HTR-8/SVneo (cell line): ENCODE data around the gene BSN.
A peak's percentile ranks its signal among the peaks of the same experiment; 100 is the strongest.

Experiments
- DNase-seq: peaks from one replicate; pipeline ENCODE4 v3.0.0; 2011; ENCODE audit warnings: low spot score, mixed read lengths; ENCODE audit not compliant: insufficient read length
- FAIRE-seq: peaks from 2 replicates; lab custom pipeline; 2011; peaks lifted over from hg19 to GRCh38; lab: Jason Lieb, UNC

BSN gene, protein sequence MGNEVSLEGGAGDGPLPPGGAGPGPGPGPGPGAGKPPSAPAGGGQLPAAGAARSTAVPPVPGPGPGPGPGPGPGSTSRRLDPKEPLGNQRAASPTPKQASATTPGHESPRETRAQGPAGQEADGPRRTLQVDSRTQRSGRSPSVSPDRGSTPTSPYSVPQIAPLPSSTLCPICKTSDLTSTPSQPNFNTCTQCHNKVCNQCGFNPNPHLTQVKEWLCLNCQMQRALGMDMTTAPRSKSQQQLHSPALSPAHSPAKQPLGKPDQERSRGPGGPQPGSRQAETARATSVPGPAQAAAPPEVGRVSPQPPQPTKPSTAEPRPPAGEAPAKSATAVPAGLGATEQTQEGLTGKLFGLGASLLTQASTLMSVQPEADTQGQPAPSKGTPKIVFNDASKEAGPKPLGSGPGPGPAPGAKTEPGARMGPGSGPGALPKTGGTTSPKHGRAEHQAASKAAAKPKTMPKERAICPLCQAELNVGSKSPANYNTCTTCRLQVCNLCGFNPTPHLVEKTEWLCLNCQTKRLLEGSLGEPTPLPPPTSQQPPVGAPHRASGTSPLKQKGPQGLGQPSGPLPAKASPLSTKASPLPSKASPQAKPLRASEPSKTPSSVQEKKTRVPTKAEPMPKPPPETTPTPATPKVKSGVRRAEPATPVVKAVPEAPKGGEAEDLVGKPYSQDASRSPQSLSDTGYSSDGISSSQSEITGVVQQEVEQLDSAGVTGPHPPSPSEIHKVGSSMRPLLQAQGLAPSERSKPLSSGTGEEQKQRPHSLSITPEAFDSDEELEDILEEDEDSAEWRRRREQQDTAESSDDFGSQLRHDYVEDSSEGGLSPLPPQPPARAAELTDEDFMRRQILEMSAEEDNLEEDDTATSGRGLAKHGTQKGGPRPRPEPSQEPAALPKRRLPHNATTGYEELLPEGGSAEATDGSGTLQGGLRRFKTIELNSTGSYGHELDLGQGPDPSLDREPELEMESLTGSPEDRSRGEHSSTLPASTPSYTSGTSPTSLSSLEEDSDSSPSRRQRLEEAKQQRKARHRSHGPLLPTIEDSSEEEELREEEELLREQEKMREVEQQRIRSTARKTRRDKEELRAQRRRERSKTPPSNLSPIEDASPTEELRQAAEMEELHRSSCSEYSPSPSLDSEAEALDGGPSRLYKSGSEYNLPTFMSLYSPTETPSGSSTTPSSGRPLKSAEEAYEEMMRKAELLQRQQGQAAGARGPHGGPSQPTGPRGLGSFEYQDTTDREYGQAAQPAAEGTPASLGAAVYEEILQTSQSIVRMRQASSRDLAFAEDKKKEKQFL (N-terminal part only)

DNA sequence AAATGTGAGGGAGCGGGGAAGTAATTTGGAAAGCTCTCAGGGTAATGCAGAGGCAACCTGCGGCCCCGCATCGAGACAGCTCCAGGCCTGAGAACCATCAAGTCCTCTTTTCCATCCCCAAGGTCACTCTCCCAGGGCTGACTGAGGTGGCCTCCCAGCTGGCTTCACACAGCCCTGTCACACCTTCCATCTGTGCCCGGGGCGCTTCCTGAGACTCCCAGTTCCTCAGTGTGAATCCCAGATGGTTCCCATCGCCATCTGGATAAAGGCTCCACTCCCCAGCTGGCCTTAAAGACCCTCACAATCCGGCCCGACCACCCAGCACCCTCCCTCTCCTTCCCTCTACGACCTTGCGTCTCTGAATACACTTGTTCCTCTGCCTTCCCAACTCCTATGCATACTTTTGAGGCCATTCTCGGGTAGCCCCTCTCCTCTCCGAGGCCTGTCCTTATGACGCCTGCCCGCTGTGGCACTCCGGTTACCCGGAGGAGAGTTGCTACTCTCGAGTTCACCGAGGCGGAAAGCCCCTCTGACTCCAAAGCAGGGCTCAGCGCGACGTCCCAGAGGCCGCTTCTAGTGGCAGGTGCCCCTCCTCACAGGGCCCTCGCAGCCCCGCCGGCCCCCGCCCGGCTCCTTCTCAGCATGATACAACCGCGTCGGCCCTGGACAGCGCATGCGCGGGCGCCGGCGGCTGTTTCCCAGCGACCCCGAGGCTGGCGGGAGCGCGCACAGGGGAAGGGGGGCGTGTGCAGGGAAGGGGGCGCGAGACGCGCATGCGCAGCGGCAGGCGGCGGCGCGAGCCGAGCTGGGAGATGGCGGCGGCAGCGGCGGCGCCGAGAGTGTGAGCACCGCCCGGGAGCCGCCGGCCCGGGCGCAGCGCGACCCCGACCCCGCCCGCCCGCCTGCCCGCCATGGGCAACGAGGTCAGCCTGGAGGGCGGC lies at the start of gene BSN:
Gene BSN, plus strand, starts transcription at position 786 of the 941 bp plus-strand sequence. Its CDS starts 126 bp downstream, at position 912.
- FAIRE-seq (peak; percentile 94), DNase-seq (peak; percentile 97)

- FAIRE-seq (no peak), DNase-seq (no peak)
Observed at GRCh38 chr3:49506906-49507305, 47.4 kb upstream of the BSN start.

- DNase-seq (no peak), FAIRE-seq (peak; percentile 70)
Observed at GRCh38 chr3:49509028-49509561, 45.2 kb upstream of the BSN start.

GRCh38 chr3:49511639-49512038 lies 42.6 kb upstream of the BSN start:
- DNase-seq (no peak), FAIRE-seq (no peak)

DNA sequence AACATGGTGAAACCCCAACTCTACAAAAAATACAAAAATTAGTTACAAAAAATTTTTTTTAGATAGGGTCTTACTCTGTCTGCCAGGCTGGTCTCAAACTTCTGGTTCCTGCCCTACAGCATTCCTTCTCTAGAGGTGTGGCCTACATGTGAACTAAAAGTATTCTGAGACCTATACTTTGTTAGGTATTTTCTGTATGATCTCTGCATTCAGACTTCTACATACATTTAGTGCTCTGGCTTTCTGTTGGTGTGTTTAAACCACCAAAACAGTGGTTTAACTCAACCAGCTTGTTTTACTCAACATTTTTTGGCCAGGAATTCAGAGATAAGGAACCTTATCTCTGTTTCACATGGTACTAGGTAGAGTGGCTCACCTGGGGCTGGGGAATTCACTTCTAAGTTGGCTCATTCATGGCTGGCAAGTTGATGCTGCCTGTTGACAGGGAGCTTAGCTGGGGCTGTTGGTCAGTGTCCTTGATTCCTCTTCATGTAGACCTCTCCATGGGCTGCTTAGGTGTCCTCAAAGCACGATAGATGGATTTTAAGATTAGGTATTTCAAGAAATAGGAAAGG lies 41.4 kb upstream of the BSN start:
- DNase-seq (no peak), FAIRE-seq (no peak)

DNA sequence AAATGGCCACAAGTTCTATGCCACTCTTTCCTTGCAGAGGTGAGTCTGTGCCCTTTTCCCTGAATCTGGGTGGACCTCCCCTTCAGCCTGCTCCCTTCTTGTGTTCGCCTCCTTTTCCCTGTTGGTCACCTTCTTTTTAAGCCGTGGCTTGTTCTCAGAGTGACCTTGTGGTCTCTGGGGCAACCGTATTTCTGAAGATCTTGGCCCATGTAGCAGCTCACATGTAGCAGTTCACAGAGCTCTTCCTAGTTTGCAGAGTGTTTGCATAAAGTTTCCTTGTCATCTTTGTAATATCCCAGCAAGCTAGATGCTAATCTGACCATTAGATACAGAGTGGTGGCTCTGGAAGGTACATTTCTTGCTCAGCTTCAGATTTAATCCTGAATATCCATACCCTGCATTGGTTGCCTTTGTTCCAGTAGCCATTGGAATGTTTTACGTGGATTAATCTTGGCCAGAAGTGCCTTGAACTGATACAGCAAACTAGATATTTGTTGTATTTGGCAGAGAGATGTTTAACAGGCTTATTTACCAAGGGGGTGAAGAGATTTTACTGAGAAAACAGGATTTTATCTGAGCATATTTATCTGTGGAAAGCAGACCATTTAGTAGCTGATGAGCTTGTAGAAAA lies 40.7 kb upstream of the BSN start:
- FAIRE-seq = no peak

DNA sequence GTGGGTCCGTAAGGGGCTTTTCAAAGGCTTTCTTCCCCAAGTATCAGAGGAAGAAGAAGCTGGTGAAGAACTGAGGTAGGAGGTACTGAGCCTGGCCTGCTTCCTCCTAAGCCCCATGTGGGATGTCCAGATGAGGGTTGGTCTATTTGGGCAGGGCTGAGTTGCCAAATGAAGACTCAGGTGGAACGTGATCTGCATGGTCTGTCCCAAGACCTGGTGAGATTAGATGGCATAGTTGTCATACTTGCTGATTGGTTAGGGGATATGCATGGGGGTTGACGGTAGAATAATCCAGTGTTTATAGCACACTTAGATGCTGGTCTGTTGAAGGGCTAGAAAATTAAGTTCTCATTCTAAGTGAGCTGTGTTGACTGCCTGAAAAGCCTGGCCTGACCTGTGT lies 36.3 kb upstream of the BSN start:
- FAIRE-seq (peak; percentile 36), DNase-seq (no peak)

More for the DNA sequence above, 40.7 kb upstream of the BSN start:
- no peak for DNase-seq

GRCh38 chr3:49518441-49518840 lies 35.8 kb upstream of the BSN start:
- FAIRE-seq (no peak), DNase-seq (no peak)

- no peak for FAIRE-seq
Observed at GRCh38 chr3:49519296-49519695, 35.0 kb upstream of the BSN start.

GRCh38 chr3:49519916-49520385 lies 34.3 kb upstream of the BSN start:
- FAIRE-seq = peak; percentile 71

More at GRCh38 chr3:49519296-49519695, 35.0 kb upstream of the BSN start:
- DNase-seq = no peak

DNA sequence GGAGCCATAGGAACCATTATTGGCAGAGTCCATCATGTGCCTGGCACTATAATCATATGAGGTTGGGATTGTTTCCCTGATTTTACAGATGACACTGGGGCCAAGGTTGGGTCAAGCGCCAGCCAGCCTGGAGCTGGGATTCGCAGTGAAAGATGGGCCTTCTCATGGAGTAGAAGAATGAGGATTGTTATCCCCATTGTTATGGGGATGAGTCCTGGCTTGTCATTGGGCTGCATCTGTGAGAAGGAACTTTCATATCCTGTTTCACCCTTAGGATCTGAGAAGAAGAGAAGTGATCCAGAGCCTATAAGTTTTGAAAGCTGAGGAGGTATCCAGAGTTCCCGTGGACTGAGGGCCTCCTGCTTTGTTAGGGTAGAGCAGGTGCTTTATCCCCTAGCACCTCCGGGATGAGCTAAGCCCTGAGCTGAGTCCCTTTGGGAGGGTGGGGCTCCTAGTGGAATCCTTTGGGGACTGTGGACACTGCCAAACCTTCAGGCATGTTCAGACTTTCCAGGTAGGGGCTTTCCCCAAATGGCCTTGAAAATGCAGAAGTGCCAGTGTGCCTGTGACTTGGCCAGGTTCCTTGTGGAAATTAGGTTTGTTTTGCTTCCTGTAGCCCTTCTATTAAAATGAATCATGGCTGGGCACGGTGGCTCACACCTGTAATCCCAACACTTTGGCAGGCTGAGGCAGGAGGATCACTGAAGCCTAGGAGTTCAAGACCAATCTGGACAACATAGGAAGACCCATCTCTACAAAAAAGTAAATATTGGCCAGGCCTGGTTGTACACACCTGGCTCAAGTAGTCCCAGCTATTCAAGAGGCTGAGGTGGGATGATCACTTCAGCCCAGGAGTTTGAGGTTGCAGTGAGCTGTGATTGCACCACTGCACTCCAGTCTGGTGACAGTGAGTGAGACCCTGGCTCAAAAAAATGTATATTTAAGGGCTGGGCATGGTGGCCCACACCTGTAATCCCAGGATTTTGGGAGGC lies 30.2 kb upstream of the BSN start:
- FAIRE-seq (no peak), DNase-seq (no peak)

More at GRCh38 chr3:49519916-49520385, 34.3 kb upstream of the BSN start:
- no peak for DNase-seq

DNA sequence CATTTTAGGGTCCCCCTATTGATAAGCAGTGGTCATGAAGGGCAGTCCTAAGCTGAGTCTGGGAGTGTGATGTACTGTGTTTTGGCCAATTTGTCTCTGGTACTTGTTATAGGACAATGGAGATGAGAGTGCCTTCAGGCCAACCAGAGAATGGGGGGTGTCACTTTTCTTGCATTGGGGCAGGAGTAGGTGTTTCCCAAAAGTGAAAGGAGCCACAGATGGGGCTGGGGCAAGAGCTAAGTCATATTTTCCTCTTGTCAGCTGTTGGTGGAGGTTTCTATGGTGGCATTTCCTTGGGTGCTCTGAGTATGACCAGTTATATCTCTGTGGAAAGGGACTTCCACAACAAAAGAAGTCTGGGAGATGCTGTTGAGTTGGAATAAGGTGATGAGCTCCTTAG lies 24.7 kb upstream of the BSN start:
- FAIRE-seq = no peak

DNA sequence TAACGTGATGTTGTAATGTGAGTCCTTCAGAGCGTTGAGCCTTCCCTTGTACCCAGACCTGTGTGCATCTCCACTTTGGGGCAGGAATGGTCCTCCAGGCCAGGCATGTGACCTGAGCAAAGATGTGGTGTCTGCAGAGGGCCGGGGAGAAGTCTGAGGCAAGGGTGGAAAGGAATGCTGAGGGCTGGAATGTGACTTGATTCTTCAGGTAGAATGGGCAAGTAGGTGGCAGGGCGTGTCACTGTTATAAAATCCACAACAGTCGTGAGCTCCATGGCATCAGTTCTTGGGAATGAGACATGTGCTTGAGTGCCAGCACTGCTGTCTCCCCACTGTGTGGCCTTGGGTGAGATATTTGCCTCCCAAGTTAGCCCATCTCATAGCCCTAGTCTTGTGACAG lies 24.0 kb upstream of the BSN start:
- DNase-seq (no peak), FAIRE-seq (peak; percentile 46)

More for the DNA sequence above, 24.7 kb upstream of the BSN start:
- no peak for DNase-seq

GRCh38 chr3:49530701-49531100 lies 23.6 kb upstream of the BSN start:
- FAIRE-seq = no peak
- DNase-seq = no peak

DNA sequence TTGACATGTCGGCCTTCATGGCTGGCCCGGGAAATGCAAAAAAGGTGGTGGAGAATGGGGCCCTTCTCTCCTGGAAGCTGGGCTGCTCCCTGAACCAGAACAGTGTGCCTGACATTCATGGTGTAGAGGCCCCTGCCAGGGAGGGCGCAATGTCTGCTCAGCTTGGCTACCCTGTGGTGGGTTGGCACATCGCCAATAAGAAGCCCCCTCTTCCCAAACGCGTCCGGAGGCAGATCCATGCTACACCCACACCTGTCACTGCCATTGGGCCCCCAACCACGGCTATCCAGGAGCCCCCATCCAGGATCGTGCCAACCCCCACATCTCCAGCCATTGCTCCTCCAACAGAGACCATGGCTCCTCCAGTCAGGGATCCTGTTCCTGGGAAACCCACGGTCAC lies 23.1 kb upstream of the BSN start:
- FAIRE-seq (no peak), DNase-seq (no peak)

DNA sequence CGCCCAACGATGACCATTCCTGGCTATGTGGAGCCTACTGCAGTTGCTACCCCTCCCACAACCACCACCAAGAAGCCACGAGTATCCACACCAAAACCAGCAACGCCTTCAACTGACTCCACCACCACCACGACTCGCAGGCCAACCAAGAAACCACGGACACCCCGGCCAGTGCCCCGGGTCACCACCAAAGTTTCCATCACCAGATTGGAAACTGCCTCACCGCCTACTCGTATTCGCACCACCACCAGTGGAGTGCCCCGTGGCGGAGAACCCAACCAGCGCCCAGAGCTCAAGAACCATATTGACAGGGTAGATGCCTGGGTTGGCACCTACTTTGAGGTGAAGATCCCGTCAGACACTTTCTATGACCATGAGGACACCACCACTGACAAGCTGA lies 22.6 kb upstream of the BSN start:
- DNase-seq (no peak), FAIRE-seq (no peak)

DNA sequence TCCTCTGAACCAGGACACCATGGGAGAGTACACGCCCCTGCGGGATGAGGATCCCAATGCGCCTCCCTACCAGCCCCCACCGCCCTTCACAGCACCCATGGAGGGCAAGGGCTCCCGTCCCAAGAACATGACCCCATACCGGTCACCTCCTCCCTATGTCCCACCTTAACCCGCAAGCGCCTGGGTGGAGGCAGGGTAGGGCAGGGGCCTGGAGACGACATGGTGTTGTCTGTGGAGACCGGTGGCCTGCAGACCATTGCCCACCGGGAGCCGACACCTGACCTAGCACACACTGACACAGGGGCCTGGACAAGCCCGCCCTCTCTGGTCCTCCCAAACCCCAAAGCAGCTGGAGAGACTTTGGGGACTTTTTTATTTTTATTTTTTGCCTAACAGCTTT lies 21.2 kb upstream of the BSN start:
- FAIRE-seq (no peak), DNase-seq (no peak)
